ENCODE measurements around the gene NUDT3.

GRCh38 chr6:34319471-34319885, 73.0 kb downstream of the NUDT3 start:
- no peak for TF ChIP-seq EP300 (IDR thresholded peaks at IDR 0.05)
- TF ChIP-seq CTCF (IDR thresholded peaks at IDR 0.05) = no peak

Measured in gastroesophageal sphincter (tissue), 3 donors.